Omental fat pad (tissue), 4 donors: ENCODE data around the gene FAM117A. TPM values are rescaled to one million over a fixed set of nuclear protein-coding genes. Genes with fewer than 3 reads are reported as not detected.

Experiments used
- ATAC-seq: fragments of 150-250 bp; one replicate; pipeline ENCODE4 v1.9.1; 2016; ENCODE audit warnings: mild to moderate bottlenecking, moderate library complexity; ENCODE audit not compliant: low FRiP score
- DNase-seq: peaks from one replicate; pipeline ENCODE4 v3.0.0-alpha.2; 2019; ENCODE audit warnings: low spot score
- CTCF ChIP-seq, 3 donors: fragments of 450-650 bp; IDR thresholded peaks; one replicate each; pipeline ENCODE4 v1.5.1; 2016 to 2017; ENCODE audit warnings: antibody characterized with exemption in 3 of 3, mild to moderate bottlenecking in 3 of 3, moderate library complexity in 2 of 3
- total RNA-seq, 4 donors: library from RNA; depleted of rRNA; stranded (reverse); fragments of >200 nt; gene quantifications; one replicate each; pipeline ENCODE4 v1.1.0, GENCODE V29; 2016

Gene FAM117A
- total RNA-seq, 4 donors from 2014 or later = 4.1 to 15.8 (median 10.7) TPM

- no peak for ATAC-seq
These were observed 46.5 kb downstream of the FAM117A start for GRCh38 chr17:49717371-49717861.

GRCh38 chr17:49716668-49717364, 47.1 kb downstream of the FAM117A start:
- no peak for TF ChIP-seq CTCF (IDR thresholded peaks at IDR 0.05)
- DNase-seq (no peak), ATAC-seq (no peak)

More at GRCh38 chr17:49717371-49717861, 46.5 kb downstream of the FAM117A start:
- DNase-seq = no peak
- TF ChIP-seq CTCF (IDR thresholded peaks at IDR 0.05) = no peak

DNA sequence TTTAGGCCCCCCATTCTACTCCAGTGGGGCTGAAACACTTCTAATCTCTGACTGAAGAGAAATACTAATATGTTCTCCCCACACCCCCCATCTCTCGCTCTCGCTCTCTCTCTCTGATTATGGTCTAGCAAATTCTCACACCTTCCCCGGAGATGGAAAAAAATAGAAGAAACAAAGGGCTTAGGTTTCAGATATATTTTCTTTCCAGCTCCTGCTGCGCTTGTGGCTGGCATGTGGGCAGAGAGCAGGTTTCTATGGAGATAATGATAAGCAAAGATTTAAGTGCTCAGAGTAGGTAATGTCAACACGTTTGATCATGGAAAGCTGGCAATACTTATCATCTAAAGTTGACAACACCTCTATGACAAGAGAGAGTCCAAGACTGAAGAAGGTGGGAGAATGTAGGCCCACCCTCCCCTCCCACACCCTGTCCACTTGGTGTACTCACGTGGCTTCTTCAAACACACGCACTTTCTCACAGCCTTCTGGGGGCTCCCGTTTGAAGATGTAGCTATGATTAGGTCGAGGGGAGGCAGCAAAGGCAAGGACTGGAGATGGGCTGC, 48.1 kb downstream of the FAM117A start:
- TF ChIP-seq CTCF (IDR thresholded peaks at IDR 0.05) = no peak
- ATAC-seq (no peak), DNase-seq (no peak)

DNA sequence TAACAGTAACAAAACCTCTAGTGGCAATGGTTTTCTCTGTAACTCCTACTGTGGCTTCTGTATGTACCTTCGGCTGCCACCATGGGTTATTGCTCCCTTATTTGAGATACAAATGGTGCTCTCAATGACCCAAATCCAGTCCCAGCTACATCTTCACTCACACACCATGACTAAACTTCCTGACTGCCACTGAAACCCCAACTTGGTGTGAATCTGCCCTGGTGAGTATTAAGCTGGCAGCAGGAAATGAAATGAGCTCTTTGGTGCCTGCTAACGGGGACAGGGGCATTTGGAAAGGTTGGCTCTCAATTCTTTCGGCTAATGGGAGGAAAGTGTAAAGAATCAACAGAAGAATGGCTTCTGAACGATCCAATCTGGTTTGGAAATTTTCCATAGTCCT, 48.7 kb downstream of the FAM117A start:
- no peak for ATAC-seq
- DNase-seq = no peak
- no peak for TF ChIP-seq CTCF (IDR thresholded peaks at IDR 0.05)

GRCh38 chr17:49708515-49709183, 55.3 kb downstream of the FAM117A start:
- no peak for TF ChIP-seq CTCF (IDR thresholded peaks at IDR 0.05)
- ATAC-seq = peak; percentile 42
- no peak for DNase-seq

DNA sequence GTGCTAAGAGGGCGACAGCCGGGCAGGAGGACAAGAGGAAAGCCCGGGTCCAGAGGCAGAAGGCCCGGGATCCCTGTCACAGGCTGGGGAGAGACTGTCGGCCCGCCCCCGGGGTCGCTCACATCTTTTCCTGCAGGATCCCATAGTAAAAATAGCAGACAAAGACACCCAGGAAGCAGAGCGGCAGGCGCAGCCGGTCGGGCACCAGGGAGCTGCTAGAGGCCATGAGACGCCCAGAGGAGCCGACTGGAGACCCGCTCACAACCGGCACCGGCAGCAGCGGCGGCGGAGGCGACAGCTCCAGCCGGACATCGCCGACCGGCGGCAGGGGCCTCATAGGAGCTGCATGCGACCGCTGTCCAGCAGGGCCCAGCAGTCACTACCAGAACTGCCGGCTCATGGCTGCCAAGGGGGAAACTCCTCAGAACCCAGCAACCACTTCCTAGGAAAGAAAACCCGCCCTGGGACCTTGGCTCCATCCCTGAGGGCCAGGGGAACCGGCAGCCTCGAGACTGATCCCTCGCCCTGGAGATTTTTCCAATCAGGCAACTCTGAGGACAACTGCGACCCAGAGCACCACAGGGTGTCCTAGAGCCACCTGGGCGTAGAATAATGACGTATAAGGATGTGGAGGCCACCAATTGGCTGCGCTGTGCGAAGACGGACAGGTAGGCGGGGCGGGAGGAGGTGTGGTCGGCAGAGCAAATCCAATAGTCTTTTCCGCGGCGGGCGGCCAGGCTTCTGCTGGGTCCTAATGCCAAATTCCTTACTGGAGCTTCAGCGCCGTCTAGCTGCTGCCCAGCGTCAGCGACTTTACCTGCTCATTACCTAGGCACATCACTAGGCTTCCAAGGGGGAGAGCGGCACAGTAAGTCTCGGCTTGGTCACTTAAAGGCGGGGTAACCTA, 56.1 kb downstream of the FAM117A start, which contains the start of gene SLC35B1:
TSS of gene SLC35B1 (minus strand) at position 357 of the 907 bp plus-strand sequence. CDS start at position 226, 131 bp downstream.
- ATAC-seq = peak; percentile 97
- TF ChIP-seq CTCF (IDR thresholded peaks at IDR 0.05) = no peak
- DNase-seq = peak; percentile 91
